Fibroblast of the aortic adventitia (primary cell): ENCODE measurements around the gene CDH16. TPM values are rescaled to one million over a fixed set of nuclear protein-coding genes. Genes with fewer than 3 reads are reported as not detected.

Experiments
- DNase-seq: peaks from one replicate; pipeline ENCODE4 v3.0.0-alpha.2; 2010; ENCODE audit warnings: low read depth
- H3K4me3 ChIP-seq: 2 replicates; pipeline ENCODE4 v1.5.1; 2011; ENCODE audit warnings: low read depth, mild to moderate bottlenecking, control low read depth, low read length, moderate library complexity
- total RNA-seq: library from RNA; depleted of rRNA; stranded (reverse); fragments of >200 nt; gene quantifications from 2 replicates; pipeline ENCODE4 v1.2.3, GENCODE V29; 2012; ENCODE audit warnings: low replicate concordance
- TF ChIP-seq, protein P1 (sequence below): IDR thresholded peaks from 2 replicates; pipeline ENCODE4 v1.5.1; 2011; ENCODE audit warnings: mild to moderate bottlenecking, low read length, control low read depth, inconsistent platforms; ENCODE audit not compliant: insufficient read depth

The CDH16 gene
- total RNA-seq, 1 donor: not detected

DNA sequence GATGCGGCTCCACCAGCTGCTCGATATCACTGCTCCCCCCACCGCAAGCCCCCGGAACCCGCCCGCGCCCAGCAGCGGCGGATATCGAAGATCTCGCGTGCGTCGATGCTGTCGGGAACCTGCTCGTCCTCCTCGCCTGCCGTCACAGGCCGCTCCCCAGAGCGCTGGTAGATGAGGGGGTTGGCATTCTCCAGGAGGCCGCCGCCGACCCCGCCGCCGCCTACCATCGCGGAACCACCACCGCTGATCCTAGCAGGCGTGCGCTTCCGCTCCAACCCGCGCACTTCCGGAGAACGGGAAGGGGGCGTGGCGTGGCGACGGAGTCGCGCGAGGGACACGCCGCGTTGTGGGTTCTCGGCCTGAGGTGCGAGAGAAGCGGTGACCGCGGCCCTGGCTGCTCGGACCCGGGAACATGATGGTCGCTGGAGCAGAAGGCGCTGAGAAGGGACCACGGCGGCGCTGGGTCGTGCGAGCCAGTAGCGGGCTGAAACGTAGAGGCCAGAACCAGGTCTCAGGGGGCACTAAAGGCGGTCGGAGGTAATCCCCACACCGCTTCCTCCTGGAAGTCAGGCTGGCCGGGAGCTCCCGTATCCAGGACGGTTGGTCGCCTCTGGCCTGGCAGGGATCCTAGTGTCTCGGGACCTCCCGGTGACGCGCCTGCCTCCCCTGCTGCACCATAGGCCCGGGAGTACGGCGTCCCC lies 15.6 kb upstream of the CDH16 start, which contains the start of gene CIAO2B:
CIAO2B (minus strand) TSS at position 265 of the 701 bp plus-strand sequence; CDS start at position 227, 38 bp downstream.
- peak; percentile 77 for DNase-seq
- peak within 1 kb of the TSS; percentile 99 for H3K4me3 ChIP-seq
- TF ChIP-seq, protein P1, sequence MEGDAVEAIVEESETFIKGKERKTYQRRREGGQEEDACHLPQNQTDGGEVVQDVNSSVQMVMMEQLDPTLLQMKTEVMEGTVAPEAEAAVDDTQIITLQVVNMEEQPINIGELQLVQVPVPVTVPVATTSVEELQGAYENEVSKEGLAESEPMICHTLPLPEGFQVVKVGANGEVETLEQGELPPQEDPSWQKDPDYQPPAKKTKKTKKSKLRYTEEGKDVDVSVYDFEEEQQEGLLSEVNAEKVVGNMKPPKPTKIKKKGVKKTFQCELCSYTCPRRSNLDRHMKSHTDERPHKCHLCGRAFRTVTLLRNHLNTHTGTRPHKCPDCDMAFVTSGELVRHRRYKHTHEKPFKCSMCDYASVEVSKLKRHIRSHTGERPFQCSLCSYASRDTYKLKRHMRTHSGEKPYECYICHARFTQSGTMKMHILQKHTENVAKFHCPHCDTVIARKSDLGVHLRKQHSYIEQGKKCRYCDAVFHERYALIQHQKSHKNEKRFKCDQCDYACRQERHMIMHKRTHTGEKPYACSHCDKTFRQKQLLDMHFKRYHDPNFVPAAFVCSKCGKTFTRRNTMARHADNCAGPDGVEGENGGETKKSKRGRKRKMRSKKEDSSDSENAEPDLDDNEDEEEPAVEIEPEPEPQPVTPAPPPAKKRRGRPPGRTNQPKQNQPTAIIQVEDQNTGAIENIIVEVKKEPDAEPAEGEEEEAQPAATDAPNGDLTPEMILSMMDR: no peak

DNA sequence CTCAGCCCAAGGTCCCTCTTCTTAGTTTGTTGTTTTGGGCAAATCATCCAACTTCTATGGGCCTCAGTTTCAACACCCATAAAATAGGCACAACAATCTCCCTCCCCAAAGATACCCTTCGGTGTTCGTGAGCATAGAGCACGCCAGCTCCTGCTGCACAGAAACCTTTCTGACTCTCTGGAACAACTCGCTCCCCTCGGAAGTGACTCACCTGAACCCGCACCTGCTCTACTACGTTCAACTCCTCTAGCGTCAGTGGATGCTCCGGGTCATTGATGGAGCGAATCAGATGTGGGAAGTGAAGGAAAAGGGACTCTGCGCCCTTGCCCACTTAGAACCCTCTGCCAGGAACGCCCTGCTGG lies 15.1 kb upstream of the CDH16 start:
- no peak for DNase-seq
- TF ChIP-seq, protein P1: no peak
- peak overlapping the region; percentile 99 for H3K4me3 ChIP-seq

DNA sequence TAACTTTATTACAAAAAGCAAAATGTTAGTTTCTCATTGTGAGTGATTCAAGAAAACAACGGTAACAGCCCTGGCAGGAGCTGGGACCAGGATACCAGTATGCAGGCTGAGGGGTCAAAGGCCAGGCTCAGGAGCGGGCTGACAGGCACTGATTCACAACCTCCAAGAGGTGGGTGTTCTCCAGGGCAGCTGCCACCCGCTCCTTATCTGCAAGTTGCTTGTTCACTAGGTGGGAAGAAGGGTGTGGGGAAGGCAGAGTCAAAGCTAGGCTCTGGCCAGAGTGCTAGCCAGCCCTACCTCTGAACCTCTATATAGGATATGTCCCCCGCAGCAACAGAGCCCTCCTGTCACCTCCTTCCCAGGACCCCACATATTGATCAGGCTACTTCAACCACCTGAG lies 13.4 kb upstream of the CDH16 start:
- TF ChIP-seq, protein P1: no peak
- H3K4me3 ChIP-seq: no peak overlapping the region
- no peak for DNase-seq

DNA sequence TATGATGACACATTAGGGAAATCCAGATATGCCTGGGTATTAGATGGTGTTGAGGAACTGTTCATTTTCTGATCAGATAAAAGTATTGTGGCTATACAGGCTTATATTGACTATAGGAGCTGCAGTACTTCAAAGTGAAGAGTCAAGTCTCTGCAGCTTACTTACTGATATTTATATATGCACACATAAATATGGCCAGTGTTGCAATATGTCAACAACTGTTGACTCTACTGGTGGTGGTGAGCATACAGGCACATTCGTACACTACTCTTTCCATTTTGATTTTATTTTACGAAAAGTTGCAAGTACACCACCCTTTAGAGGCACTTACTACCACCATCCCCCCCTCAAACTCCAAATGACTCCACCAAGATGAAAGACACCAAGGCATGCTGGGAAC lies 13.0 kb upstream of the CDH16 start:
- DNase-seq: no peak
- no peak overlapping the region for H3K4me3 ChIP-seq
- TF ChIP-seq, protein P1: no peak

DNA sequence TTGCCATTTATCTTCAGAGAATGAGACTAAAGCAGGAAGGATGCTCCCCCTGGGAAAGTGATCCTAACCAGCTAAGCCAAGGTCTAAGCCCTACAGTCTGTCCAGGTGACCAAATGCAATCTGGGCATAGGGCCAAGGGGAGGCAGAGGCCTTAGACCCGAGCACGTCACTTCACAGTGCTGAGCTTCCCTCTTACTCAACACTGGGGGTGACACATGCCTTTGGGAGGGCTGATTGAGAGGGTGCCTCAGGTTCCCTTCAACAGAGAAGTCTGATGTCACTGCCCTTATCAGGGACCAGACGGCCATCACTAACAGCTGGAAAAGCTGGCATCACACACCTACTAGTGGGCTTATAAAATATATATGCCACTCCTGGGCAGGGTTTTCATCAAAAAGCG lies 11.5 kb upstream of the CDH16 start:
- no peak overlapping the region for H3K4me3 ChIP-seq
- peak; percentile 52 for DNase-seq
- TF ChIP-seq, protein P1: no peak

DNA sequence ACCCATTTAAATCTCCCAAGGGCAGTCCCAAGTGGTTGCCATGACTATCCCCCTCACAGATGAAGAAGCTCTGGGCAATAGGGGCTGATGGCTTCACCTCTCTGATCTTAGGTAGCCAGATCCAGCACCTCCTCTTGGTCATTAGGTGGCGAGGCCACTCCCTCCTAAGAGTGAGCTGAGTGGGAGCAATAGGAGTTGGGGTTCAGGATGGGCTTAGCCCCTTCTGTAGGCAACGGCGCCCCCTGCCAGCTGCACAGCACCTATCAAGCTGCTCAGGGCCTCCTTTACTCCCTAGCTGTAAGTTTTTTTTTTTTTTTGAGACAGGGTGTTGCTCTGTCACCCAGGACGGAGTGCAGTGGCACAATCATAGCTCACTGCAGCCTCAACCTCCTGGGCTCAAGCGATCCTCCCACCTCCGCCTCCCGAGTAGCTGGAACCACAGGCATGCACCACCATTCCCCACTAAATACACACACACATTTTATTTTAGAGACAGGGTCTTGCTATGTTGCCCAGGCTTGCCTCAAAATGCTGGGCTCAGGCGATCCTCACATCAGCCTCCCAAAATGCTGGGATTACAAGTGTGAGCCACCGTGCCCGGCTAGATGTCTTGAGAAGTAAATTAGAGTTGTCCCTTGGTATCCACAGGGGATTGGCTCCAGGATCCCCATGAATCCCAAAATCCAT lies 10.2 kb upstream of the CDH16 start:
- peak; percentile 41 for DNase-seq
- no peak overlapping the region for H3K4me3 ChIP-seq

More for the DNA sequence above, 10.2 kb upstream of the CDH16 start:
- TF ChIP-seq, protein P1: peak; percentile 53
